ENCODE data around the gene CCL28.

The CCL28 gene

DNA sequence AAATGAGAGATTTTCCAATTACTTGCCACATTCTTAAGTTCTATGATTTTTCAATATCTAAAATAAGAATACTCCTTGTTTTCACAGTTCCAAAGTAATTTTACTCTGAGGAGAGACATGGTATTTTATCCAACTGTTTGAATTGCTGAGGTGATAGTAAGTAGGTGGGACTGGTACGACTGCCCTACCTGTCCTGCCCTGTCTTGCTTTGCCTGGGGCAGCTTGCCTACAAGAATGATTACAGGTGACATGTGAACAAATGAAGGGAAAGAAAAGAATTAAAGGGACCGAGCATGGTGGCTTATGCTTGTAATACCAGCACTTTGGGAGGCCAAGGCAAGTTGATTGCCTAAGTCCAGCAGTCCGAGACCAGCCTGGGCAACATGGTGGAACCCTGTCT is 57.4 kb downstream of the CCL28 start:
- no peak for FAIRE-seq

DNA sequence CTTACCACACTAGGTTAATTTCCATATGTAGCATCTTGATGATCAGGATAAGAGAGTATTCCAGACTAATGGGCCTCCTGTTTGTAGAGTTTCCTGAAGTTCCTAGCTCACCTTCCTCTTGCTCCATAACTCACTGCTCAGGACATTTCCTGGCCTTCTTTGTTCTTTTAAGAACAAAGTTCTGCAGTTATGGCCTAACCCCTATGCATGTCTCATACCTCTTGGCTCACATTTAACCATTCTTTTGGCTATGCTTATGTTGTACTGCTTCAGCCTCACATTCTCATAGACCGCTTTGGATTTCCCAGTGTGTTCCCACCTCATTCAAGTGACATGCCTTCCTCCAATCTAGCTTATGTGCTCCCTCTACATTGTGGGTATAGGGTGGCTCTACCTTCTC is 58.5 kb downstream of the CCL28 start:
- FAIRE-seq, result no peak

DNA sequence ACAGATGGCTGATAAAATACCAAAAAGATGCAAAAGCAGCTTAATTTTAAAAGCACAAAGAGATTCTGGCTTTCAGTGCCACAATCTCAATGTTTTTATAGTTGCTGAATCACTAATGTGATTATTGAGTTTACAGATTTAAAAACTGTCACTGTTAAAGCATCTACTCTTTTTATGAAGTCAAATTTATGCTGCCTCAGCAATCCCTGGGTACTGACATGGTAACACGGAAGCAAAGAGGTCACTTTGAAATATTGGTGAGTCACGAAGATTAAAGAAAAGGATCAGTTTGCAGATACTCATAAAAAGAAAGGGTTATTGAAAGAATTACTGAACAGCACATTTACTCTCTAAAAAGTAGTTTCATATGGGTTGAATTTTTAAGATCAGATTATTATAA is 59.3 kb downstream of the CCL28 start:
- FAIRE-seq, result no peak

DNA sequence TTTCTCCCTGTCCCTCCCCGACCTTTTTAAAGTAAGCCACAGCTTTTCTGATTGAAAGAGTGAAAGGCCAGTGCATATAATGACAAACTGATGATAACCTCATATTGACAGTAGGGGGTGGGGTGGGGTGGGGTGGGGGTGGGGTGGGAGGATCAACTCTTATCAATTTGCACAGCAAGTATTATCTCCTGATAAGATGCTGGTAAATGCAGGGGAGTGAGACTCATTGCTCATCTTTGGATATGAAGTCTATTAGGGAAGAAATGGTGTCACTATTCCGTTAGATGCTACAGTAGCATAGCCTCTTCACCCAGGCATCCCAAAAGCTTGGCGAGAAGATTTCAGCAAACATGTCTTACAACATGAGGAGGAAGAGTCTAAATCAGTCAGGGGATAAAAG is 60.1 kb downstream of the CCL28 start:
- no peak for FAIRE-seq

DNA sequence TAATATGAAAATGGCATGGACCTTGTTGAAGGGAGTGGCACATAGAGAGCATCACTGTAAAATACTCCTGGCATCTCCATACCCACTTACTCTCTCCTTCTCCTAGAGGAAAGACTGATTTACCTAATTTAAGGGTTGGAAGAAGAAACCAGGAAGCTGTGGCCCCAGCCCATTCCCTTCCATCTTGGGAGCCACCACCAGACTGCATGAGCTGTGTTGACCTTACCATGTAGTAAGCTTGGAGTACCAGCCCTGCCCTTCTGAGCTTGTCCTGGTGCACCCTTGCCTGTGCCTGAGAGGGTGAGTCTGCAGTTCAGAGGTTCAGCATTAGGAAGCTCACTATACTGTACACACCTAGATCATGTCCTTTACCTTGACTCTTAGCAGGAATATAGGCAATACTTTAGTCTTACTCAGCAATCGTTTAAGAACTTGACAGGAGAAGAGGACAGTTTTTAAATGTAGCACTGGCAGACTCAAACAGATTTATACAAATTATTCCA is 63.3 kb downstream of the CCL28 start:
- no peak for FAIRE-seq

DNA sequence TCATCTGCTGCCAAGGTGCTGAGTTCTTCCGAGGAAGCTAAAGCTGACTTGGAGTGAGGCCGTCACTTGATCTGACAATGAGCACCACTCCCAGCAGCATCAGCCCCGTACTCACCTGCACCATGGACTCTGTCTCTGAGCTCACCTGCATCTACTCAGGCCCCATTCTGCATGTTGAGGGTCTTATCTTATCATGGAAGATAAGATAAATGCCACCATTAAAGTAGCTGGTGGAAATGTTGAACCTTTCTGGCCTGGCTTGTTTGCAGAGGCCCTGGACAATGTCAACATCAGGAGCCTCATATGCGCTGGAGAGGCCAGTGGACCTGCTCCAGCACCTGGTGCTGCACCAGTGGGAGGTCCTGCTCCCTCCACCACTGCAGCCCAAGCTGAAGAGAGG is 64.0 kb downstream of the CCL28 start:
- FAIRE-seq, result no peak

DNA sequence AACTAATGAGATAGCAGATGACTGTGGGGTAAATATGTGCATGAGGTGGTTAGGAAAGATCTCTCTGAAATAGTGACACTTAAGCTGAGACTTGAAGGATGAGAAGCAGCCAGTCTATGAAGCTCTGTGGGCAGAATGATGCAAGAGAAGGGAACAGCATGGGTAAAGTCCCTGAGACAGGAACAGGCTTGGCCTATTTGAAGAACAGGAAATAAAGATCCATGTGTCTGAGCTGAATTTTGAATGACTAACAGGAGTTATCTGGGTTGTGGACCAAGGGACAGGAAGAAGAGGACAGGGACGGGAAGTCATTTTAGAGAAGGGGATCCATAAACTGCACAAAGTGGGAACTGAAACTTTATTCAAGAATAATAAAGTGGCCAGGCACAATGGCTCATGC is 73.3 kb downstream of the CCL28 start:
- no peak for FAIRE-seq

DNA sequence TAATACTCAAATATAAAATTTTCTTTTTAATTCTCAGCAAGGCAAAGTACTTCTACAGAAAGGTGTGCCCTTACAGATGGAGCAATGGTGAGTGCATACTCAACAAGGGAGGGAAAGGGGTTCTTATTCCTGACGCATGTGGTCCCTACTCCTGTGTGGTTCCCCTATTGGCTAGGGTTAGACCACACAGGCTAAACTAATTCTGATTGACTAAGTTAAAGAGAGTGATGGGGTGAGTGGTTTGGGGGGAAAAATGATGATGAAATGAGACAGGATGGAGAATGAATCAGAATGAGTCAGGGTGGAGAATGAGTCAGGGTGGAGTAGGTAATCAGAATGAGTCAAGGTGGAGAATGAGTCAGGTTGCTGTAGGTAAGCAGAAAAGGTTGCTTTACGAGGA is 76.0 kb downstream of the CCL28 start:
- FAIRE-seq, result no peak

DNA sequence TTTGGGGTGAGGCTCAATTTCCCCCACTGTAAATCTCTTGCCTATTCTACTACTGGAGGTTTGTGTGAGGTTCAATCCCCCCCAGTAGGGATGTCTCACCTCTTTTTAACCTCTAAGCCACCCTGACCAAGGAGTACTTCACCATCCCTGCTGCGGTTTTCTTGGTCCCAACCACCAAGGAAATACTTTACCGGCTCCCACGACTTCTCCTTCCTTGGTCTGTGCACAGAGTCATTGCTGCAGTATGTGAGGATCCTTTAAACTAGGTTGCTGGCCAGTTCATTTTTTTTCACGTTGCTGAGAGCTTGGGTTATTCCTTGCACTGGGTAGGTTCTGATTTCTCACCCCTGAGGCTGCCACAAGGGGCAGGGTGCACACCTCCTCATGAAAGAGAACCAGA is 76.5 kb downstream of the CCL28 start:
- no peak for FAIRE-seq

DNA sequence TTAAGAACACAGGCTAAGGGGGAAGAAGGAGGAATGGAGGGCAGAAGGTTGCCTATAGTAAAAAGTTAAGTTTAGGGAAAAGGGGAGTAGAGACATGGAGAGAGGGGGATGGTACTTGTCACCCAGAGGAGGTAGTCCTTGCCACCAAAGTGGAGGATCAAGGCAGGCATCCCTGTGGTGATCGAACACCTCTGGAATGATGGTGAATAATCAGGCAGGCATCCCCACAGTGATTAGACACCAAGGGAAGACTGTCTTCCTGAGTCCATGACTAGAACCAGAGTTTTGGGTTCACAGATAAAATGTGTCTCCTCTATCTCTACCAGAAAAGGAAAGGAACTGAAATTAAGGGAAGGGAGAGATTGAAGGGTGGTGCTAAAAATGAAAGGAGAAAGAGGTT is 79.8 kb downstream of the CCL28 start:
- FAIRE-seq, result no peak
